Measurements from ENCODE around the gene TMEM208. TPM values are rescaled to one million over a fixed set of nuclear protein-coding genes. Genes with fewer than 3 reads are reported as not detected.

The TMEM208 gene
- total and polyA plus RNA-seq, 12 donors, result 7.6 to 92.0 (median 13.0) TPM

- H3K4me1 ChIP-seq, result peaks cover 3 to 23% (median 14%) of the 10 kb centered on the region in 9 donors
- ATAC-seq (no peak), DNase-seq (no peak)
- intact Hi-C loops (cut with DNase I), result no loop called here
- no peaks in the 10 kb centered on the region for H3K36me3 ChIP-seq
- TF ChIP-seq, protein P1, sequence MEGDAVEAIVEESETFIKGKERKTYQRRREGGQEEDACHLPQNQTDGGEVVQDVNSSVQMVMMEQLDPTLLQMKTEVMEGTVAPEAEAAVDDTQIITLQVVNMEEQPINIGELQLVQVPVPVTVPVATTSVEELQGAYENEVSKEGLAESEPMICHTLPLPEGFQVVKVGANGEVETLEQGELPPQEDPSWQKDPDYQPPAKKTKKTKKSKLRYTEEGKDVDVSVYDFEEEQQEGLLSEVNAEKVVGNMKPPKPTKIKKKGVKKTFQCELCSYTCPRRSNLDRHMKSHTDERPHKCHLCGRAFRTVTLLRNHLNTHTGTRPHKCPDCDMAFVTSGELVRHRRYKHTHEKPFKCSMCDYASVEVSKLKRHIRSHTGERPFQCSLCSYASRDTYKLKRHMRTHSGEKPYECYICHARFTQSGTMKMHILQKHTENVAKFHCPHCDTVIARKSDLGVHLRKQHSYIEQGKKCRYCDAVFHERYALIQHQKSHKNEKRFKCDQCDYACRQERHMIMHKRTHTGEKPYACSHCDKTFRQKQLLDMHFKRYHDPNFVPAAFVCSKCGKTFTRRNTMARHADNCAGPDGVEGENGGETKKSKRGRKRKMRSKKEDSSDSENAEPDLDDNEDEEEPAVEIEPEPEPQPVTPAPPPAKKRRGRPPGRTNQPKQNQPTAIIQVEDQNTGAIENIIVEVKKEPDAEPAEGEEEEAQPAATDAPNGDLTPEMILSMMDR (IDR thresholded peaks at IDR 0.05), result no peak
- H3K4me3 ChIP-seq, result no peak overlapping the region
- H3K27me3 ChIP-seq, result peaks cover 0 to 33% (median 0%) of the 10 kb centered on the region in 7 donors
- no peaks in the 10 kb centered on the region for H3K9me3 ChIP-seq
- H3K27ac ChIP-seq, result no peak overlapping the region
- 96 to 97% methylated on average over 4 of the region's 4 CpGs for WGBS, 2 donors
Measured at GRCh38 chr16:67252609-67253497, 25.9 kb downstream of the TMEM208 start.

GRCh38 chr16:67254801-67255552, 28.0 kb downstream of the TMEM208 start:
- TF ChIP-seq, protein P1 (IDR thresholded peaks at IDR 0.05), result no peak
- WGBS, 2 donors, result 73 to 74% methylated on average over 18 of the region's 18 CpGs
- H3K9me3 ChIP-seq, result no peaks in the 10 kb centered on the region
- H3K4me1 ChIP-seq, result peaks cover 0 to 4% (median 0%) of the 10 kb centered on the region in 9 donors
- H3K27ac ChIP-seq, result no peak overlapping the region
- DNase-seq (no peak), ATAC-seq (peak in 5 of 8 donors; percentile 23 to 48 (median 32))
- H3K27me3 ChIP-seq, result peaks cover 0 to 12% (median 0%) of the 10 kb centered on the region in 7 donors
- no peaks in the 10 kb centered on the region for H3K36me3 ChIP-seq
- intact Hi-C loops (cut with DNase I), result no loop called here
- no peak overlapping the region for H3K4me3 ChIP-seq

DNA sequence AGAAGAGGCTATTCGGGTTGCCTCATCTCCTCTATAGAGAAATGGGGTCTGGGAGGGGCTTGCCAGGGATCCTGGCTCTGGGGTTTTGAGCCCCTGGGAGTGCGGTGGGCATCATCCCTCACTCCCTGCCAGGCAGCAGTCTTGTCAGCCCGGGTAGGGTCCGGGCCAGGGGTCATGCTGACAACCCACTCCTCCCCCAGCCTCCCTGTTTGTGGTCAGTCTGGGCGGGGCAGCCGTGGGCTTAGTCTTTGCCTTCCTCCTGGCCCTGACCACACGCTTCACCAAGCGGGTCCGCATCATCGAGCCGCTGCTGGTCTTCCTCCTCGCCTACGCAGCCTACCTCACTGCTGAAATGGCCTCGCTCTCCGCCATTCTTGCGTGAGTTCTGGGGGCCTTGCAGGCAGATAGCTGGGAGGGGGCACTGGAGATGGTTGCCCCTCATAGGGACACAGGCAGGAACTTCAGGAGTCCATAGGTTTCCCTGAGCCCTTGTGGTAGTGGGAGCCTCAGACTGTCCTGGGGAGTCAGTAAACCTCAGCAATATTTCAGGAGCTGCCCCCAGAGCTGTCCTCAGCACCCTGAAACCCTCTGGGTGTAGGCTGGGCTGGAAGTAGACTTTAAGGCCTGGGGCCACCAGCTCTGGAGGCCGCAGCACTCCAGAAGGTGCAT, 28.8 kb downstream of the TMEM208 start:
- intact Hi-C loops (cut with DNase I), result no loop called here
- DNase-seq, result no peak

More for the DNA sequence above, 28.8 kb downstream of the TMEM208 start:
- TF ChIP-seq, protein P1 (IDR thresholded peaks at IDR 0.05), result no peak
- Histone ChIP-seq H3K36me3 (no peaks in the 10 kb centered on the region), H3K27me3 (peaks cover 0 to 5% (median 0%) of the 10 kb centered on the region in 7 donors), H3K9me3 (no peaks in the 10 kb centered on the region), H3K27ac (no peak overlapping the region), H3K4me1 (peaks cover 0 to 3% (median 0%) of the 10 kb centered on the region in 9 donors), H3K4me3 (no peak overlapping the region)
- ATAC-seq, result no peak
- 94% methylated on average over 17 of the region's 17 CpGs for WGBS, 2 donors
